ENCODE data around the gene ZNG1B. TPM values are rescaled to one million over a fixed set of nuclear protein-coding genes. Genes with fewer than 3 reads are reported as not detected.
"Not testable (repeated sequence)": the region's sequence is repeated elsewhere in the genome, so short reads cannot be mapped to it uniquely, and the experiment has no call there.

ZNG1B gene
- polyA plus RNA-seq, 1 donor: 45.3 TPM

DNA sequence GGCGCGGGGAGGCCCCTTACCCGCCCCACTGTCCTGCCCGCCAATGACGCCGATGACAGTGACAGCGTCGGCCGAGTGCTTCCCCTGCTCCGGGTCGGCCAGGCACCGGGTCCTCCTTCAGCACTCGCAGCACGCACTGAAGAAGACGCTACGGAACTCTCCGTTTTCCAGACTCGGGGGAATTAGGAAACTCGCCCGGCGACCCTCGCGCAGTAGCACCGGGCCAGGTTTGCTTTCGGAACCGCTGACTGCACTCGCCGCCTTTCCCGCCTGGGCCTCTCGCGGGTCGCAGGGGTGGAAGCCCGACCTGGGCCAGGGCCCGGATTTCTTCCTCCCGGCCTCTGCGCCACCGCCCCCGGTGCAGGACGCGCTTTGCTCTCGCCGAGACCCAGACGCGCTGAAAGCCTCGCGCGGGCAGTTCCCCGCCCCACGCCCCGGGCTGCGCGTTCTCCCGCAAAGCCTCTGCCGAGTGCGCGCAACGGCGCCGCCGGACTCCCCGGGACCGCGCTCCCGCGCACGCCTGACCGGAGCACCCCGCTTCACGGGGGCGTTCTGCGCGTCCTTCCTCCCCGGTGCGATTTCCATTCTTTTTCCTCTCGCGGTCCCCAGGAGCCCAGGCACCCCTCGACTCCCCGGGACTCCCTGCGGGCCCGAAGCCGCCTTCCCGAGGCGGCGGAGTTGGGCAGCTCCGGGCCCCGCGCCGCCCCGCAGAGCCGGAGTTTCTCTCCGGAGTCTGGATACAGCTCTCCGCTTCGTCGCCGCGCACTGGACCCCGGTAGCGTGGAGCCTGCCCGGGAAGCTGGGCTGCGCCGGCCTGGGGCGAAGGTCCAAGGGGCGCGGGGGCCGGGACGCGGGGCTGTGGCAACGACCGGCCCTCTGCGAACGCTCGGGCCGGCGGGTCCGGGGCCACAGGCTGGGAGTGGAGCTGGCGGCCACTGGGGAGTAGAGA lies 65.9 kb downstream of the ZNG1B start:
- DNase-seq (ENCODE audit: low read depth): not testable (repeated sequence)

- DNase-seq (ENCODE audit: low read depth): not testable (repeated sequence)
Measured at GRCh38 chr2:113504081-113504480, 66.6 kb downstream of the ZNG1B start.

DNA sequence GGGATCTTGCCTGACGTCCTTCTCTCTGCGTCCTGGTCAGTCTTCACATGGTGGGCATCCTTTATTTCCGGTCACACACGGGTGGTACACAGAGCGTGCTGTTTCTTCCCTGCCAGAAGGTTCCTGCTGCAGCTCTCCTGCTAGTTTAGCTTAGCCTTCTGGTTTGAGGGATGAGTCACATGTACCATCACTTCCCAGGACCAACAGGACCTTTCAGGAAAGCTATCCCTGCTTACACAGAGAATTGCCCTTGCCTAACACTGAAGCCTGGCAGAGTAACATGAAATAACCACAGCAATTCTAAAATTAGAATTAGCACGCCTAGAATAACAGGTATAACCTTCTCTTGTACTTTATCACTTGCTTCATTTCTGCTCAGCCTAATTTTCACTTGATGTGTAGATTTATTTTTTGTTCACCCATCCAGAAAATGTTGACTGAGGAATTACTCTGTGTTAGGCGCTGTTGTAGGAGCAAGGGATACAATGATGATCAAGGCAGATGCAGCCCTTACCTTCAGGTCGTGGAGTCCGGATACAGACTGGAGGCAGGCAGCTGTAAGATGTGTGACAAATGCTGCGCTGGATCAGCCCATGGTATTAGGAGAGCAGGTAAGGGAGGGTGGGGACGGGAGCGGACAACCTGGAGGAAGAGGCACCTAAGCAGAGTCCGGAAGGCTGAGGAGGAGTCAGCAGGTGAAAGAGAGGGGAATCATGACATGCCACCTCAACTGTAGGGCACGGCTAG lies 70.1 kb downstream of the ZNG1B start:
- not testable (repeated sequence) for DNase-seq (ENCODE audit: low read depth)

DNA sequence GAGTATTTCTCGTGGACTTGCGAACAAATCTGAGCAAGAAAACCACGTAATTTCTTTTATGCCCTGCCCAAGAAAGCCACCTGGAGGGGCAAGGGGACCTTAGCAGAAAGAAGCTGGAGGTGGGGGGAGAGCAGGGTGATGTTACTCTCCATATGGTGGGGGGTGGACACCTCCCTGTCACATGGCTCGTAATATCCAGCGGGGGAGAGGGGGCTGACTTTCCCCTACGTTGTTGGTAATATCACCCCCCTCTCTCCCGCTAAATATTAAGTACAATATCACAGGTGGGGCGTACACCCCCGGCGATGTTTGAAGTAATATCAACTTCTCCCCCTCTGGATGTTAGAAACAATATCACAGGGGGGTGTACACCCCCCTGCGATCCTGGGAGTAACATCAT lies 70.7 kb downstream of the ZNG1B start:
- not testable (repeated sequence) for DNase-seq (ENCODE audit: low read depth)

GRCh38 chr2:113510913-113511312 lies 73.4 kb downstream of the ZNG1B start:
- not testable (repeated sequence) for DNase-seq (ENCODE audit: low read depth)

DNA sequence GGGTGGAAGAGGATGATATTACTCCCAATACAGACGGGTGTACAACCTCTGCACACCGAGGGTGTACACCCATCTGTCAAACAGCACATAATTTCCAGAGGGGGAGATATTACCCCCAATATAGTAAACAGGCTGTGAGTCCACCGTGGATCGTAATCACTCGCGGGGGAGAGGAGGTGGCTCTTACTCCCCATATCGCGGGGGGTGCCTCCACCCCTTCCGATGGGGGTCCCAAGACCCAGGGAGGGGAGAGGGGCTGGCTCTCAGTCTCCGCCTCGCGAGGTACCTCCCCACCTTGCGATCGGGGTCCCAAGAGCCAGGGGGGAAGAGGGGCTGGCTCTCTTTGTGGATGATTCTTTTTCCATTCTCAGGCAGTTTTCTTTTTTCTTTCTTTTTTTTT lies 74.4 kb downstream of the ZNG1B start:
- not testable (repeated sequence) for DNase-seq (ENCODE audit: low read depth)

GRCh38 chr2:113515457-113515856 lies 78.0 kb downstream of the ZNG1B start:
- DNase-seq (ENCODE audit: low read depth): not testable (repeated sequence)

DNA sequence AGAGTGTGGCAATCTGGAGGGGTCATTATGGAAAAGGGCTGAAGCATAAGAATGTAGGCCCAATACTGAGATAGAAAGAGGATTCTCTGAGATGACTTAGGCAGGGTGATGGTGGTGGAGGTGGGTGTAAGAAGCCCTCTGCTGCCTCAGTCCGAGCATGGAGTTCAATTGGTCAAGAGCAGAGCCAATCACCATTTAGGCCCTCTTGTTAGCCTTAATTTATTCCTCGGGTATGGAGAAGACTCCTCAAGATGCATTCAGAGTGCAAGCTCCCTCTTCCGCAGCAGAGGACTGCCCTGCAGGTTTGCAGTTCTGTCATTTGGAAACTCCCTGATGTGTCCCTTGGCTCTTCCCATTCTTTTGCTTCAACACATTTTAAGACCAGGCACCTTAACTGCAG lies 78.5 kb downstream of the ZNG1B start:
- not testable (repeated sequence) for DNase-seq (ENCODE audit: low read depth)

GRCh38 chr2:113517025-113517424 lies 79.5 kb downstream of the ZNG1B start:
- not testable (repeated sequence) for DNase-seq (ENCODE audit: low read depth)

DNA sequence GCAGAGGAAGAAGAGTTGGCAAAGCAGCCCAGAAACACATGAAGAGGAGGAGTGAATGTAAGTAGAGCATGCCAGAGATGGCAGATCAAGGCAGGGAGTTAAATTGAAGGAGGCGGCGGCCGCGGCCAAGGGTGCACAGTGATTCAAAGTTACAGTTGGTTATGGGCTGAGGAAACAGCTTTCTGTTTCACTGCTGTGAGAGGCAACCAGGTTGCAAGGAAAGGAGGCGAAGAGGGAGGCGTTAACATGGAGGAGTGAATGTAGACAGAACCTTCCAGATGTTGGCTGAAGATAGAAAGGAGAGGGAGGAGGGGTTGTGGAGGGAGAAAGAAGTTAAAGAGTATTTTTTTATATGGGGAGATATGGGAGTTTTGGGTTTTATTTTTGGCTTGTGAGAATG lies 83.3 kb downstream of the ZNG1B start:
- not testable (repeated sequence) for DNase-seq (ENCODE audit: low read depth)

DNA sequence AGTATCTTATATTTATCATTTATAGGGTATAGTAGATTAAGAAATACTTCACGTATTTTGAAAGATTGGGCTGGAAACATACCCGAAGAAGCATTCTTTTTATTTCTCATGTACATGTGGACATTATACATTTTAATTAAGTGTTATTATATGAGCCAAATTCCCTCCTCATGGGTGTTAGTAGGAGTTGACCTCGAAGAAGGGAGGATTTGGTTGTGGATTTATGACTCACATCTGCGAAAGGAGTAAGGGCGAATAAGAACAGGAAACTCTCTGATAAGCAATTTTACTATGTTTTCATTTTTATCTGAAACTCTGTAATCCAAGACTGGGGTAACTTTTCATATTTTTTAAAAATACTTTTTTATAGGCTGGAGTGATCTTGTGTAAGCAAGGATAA lies 84.0 kb downstream of the ZNG1B start:
- DNase-seq (ENCODE audit: low read depth): not testable (repeated sequence)

DNA sequence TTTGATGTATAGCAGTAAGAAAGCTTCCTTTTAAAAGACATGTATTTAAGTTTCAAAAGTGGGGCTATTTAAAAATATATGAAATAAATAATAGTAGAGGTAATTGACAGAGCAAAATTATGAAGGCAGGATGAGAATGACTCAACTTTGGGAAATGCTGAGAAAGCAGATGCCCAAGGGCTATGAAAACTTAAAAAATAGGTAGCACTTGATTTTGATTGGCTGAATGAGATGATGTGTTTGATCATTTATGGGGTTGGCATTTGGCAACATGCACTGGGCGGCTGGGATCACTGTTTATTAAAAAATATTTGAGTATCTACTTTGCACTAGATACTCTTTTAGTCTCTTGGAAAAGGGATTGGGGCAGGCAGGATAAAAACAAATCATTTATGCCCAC lies 87.5 kb downstream of the ZNG1B start:
- DNase-seq (ENCODE audit: low read depth): not testable (repeated sequence)

DNA sequence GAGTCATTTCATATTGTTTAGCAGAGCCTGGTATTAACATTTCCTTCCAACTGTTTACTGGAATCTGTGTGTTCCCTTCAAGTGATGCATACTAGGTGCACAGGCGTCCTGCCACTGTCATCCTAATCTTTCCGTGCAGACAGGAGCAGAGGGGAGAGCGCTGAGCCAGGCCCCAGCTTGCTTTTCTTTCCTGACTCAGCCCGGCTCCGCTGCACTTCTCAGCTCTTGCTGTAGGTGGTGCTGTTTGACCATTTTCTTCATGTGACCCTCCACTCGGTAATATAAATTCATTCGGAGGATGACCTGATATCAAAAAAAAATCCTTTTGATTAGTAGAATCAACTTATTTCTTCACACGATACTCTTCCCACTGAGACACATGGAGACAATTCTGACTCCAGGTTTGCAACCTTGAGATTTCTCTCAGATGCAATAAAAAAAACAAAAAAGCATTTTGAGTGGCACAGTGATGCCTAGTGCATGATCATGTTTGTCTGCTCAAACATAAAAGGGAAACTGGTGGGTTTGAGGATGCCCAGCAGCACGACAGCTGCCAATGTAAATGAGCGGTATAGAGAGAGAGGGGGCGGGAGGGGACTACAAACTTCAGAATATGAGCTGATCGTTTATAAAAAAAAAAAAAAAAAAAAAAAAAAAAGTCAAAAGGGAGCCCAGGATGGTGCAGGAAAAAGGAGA lies 90.0 kb downstream of the ZNG1B start:
- DNase-seq (ENCODE audit: low read depth): not testable (repeated sequence)

GRCh38 chr2:113528126-113528525 lies 90.6 kb downstream of the ZNG1B start:
- not testable (repeated sequence) for DNase-seq (ENCODE audit: low read depth)

DNA sequence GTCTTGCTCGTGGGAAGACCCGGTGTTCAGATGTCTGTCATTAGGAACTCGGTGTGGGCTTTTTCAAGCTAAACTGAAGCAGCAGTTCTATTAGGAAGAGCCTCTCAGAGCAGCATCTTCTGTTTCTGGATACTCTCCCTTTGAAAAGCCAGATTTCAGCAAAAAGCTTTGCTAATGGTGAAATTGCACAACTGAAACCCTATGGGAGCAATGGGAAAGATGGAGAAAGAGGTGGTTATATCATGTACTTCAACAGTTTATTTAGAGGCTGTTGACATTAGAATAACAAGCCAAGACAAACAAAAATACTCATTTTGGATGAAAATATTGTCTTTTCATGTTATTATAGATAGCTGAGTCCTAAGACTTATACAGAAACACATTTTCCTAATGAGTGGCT lies 91.4 kb downstream of the ZNG1B start:
- not testable (repeated sequence) for DNase-seq (ENCODE audit: low read depth)

DNA sequence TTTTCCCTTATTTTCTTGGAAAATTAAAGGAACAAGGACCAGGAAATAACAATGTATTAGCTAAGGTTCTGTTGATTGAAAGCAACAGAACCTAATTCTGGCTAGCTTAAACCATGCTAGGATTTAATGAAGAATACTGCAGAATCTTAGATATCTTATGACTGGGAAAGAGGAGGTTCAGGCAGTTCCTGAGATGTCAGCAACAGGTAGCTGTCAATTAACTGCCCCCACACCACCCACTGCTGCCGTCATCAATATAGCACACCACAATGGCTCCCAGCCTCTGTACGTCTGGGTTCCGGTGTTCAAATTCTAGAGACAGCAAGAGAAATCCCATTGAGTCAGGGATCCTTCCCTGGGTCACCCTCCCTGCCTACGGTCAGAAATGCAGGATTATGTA lies 95.5 kb downstream of the ZNG1B start:
- not testable (repeated sequence) for DNase-seq (ENCODE audit: low read depth)

DNA sequence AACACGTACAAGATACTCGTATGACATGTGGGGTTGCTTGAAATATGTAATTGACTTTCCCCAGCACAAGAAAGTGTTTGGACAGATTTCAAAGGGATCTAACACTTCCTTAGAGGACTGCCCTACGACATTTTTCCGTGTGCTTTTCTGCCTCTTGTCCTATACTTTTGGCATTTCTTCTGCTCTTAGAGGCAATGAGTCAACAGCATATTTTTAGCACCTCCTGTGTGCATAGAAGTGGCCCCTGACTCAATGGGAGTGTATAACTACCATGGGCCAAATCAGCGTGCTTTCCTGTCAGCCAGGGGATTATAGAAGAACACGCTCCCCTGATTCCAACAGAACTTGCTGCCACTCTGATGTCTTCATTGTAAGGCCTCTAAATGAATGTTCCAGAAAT lies 99.1 kb downstream of the ZNG1B start:
- DNase-seq (ENCODE audit: low read depth): not testable (repeated sequence)

- not testable (repeated sequence) for DNase-seq (ENCODE audit: low read depth)
Measured at GRCh38 chr2:113540834-113541203, 103.3 kb downstream of the ZNG1B start.

DNA sequence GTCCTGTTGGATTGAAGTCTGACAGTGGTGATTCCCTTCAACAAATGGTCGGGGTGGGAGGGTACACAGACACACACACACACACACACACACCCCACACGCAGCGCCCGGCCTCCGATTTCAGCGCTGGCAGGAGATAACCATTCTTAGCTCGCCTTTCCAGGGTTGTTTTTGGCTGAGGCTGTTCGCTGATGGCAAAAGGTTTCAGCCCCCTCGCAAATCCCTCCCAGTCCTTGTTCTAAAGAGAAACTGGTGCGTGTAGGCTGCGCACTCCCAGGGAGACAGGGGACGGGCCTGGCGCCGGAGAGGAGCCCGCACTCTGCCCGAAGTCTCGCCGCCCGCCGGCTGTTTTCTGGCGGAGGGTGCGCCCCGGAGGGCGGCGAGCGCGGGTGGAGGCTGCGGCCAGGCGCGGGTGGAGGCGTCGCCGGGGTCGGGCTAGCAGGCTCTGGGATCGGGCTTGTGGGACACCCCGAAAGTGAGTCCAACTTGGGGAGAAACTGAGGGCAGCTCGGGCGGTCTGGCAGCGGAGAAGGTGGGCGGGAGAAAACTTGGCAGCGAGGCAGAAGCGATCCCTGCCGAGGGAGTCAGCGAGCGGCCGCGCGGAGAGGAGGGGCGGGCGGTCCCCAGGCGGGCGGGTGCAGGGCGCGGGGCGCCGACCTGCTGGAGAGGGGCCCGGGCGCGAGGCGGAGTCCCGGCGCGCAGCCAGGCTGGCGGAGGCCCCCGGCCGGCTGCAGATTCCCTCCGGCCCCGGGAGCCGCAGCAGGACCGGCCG lies 103.9 kb downstream of the ZNG1B start:
- not testable (repeated sequence) for DNase-seq (ENCODE audit: low read depth)

DNA sequence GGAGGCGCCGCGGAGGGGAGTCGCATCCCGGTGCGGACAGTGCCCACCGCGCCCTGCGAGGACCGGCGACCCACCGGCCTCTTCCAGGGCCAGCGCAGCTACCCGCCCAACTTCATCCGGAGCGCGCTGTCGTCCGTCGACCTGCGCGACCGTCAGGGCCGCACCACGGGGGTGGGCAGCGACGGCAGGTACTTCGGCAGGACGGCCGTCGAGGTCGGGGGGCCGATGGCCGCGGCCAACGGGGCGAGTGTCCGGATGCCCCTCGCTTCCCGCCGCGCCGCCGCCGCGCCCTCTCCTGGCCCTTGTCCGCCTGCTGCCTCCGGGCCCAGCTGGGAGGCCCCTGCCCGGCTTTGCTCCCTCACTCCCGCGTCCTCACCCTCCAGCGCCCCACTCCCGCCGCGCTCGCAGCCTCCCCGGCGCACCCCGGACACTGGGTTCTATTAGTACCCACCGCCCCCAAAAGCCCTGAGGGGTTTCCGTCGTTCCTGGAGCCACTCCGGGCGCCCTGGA lies 104.5 kb downstream of the ZNG1B start:
- not testable (repeated sequence) for DNase-seq (ENCODE audit: low read depth)

DNA sequence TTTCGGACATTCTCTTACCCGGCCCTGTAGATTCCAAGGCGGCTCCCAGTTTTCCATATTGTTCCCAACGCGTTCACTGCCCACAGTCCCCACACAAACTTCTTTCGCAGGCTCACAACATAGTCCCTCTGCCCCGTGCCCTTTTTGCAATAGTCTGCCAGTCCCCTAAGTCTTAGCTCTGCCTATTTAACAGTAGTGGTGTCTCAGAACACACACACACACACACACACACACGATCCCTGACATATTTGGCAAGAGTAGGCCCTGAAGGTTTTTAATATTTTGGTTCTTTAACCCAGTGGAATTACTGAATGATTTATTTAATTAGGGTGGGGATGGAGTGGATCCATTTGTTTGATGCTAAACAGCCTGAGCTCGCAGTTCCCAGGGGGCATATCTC lies 105.0 kb downstream of the ZNG1B start:
- not testable (repeated sequence) for DNase-seq (ENCODE audit: low read depth)
